IMR-90 (cell line): ENCODE measurements around the gene GSK3B. TPM values are rescaled to one million over a fixed set of nuclear protein-coding genes. Genes with fewer than 3 reads are reported as not detected.

Experiments
- ATAC-seq: fragments of 200-7000 bp; cut with Tn5 transposase; 2 replicates; pipeline ENCODE4 v1.9.1; 2020; ENCODE audit warnings: low read depth, mild to moderate bottlenecking, moderate library complexity
- BruUV-seq: library from RNA; stranded (reverse); fragments of 400-500 nt; replicated peaks from 2 replicates; lab custom pipeline; 2021; lab: Mats Ljungman, UMichigan
- CTCF ChIA-PET: fragments of 300-600 bp; formaldehyde crosslinking; extraction: SDS; loops from one replicate; lab custom pipeline; 2021; ENCODE audit warnings: antibody characterized with exemption; lab: Yijun Ruan, JAX
- POLR2A ChIA-PET: fragments of 300-600 bp; sonication (Branson Sonifier 250); formaldehyde crosslinking; loops from one replicate; lab custom pipeline; 2022; ENCODE audit warnings: antibody characterized with exemption; ENCODE audit not compliant: unreplicated experiment; lab: Charles Lee
- DNase-seq: peaks from one replicate; pipeline ENCODE4 v3.0.0; 2013
- H2AFZ ChIP-seq: replicated peaks from 2 replicates; pipeline ENCODE3; 2013; ENCODE audit warnings: low read length, mild to moderate bottlenecking; ENCODE audit not compliant: poor library complexity
- H2AK5ac ChIP-seq: 2 replicates; pipeline ENCODE4 v1.6.1; 2013; ENCODE audit warnings: low read depth, low read length, inconsistent platforms
- H2AK9ac ChIP-seq: replicated peaks from 2 replicates; pipeline ENCODE3; 2013; ENCODE audit warnings: mild to moderate bottlenecking, low read depth, low read length, moderate library complexity; ENCODE audit not compliant: poor library complexity
- H2BK120ac ChIP-seq: 2 replicates; pipeline ENCODE4 v1.6.1; 2013; ENCODE audit warnings: low read depth, low read length, inconsistent platforms
- H2BK15ac ChIP-seq: 3 replicates; pipeline ENCODE4 v1.6.1; 2013; ENCODE audit warnings: low read depth, low read length, inconsistent platforms
- H2BK20ac ChIP-seq: 2 replicates; pipeline ENCODE4 v1.6.1; 2013; ENCODE audit warnings: low read depth, mild to moderate bottlenecking, inconsistent platforms, low read length, moderate library complexity
- H2BK5ac ChIP-seq: 2 replicates; pipeline ENCODE4 v1.6.1; 2013; ENCODE audit warnings: mild to moderate bottlenecking, low read depth, low read length, inconsistent platforms; ENCODE audit not compliant: poor library complexity, severe bottlenecking
- H3K14ac ChIP-seq: replicated peaks from 2 replicates; pipeline ENCODE4 v1.6.1; 2013; ENCODE audit warnings: low read depth, low read length, inconsistent platforms
- H3K18ac ChIP-seq: 2 replicates; pipeline ENCODE4 v1.6.1; 2013; ENCODE audit warnings: low read depth, low read length, control low read depth
- H3K23ac ChIP-seq: 2 replicates; pipeline ENCODE4 v1.6.1; 2013; ENCODE audit warnings: low read depth, low read length, inconsistent platforms
- H3K27ac ChIP-seq: 2 replicates; pipeline ENCODE4 v1.5.1; 2013; ENCODE audit warnings: mild to moderate bottlenecking, control low read depth, low read length; ENCODE audit not compliant: insufficient read depth
- H3K27me3 ChIP-seq: 2 replicates; pipeline ENCODE4 v1.6.1; 2013; ENCODE audit warnings: low read length; ENCODE audit not compliant: control insufficient read depth, insufficient read depth
- H3K36me3 ChIP-seq: 2 replicates; pipeline ENCODE4 v1.6.1; 2013; ENCODE audit warnings: low read length, mixed read lengths; ENCODE audit not compliant: control insufficient read depth, insufficient read depth
- H3K4ac ChIP-seq: 2 replicates; pipeline ENCODE4 v1.6.1; 2013; ENCODE audit warnings: low read depth, low read length, inconsistent platforms
- H3K4me1 ChIP-seq: 2 replicates; pipeline ENCODE4 v1.6.1; 2013; ENCODE audit warnings: low read length, mixed read lengths; ENCODE audit not compliant: control insufficient read depth, insufficient read depth
- H3K4me2 ChIP-seq: 2 replicates; pipeline ENCODE4 v1.6.1; 2013; ENCODE audit warnings: low read depth, mild to moderate bottlenecking, control low read depth, low read length, moderate library complexity
- H3K4me3 ChIP-seq: 2 replicates; pipeline ENCODE4 v1.5.1; 2013; ENCODE audit warnings: low read depth, mild to moderate bottlenecking, control low read depth, low read length, moderate library complexity; ENCODE audit not compliant: insufficient read depth
- H3K56ac ChIP-seq: 2 replicates; pipeline ENCODE4 v1.6.1; 2013; ENCODE audit warnings: low read length, inconsistent platforms; ENCODE audit not compliant: insufficient read depth; ENCODE audit errors: extremely low read depth
- H3K79me1 ChIP-seq, 2 experiments: 2 replicates each; pipeline ENCODE4 v1.6.1; 2013; ENCODE audit warnings: low read length in 2 of 2, inconsistent platforms in 1 of 2, low read depth in 1 of 2
- H3K9ac ChIP-seq: 2 replicates; pipeline ENCODE4 v1.6.1; 2013; ENCODE audit warnings: low read depth, low read length, control low read depth
- H3K9me1 ChIP-seq: 2 replicates; pipeline ENCODE4 v1.6.1; 2013; ENCODE audit warnings: low read length, inconsistent platforms; ENCODE audit not compliant: insufficient read depth
- H3K9me3 ChIP-seq: 2 replicates; pipeline ENCODE4 v1.6.1; 2013; ENCODE audit warnings: low read length; ENCODE audit not compliant: control insufficient read depth, insufficient read depth
- H4K20me1 ChIP-seq: 2 replicates; pipeline ENCODE4 v1.6.1; 2013; ENCODE audit warnings: low read length, inconsistent platforms; ENCODE audit not compliant: insufficient read depth
- H4K5ac ChIP-seq: 2 replicates; pipeline ENCODE4 v1.6.1; 2013; ENCODE audit warnings: mild to moderate bottlenecking, low read depth, low read length, control low read depth
- H4K8ac ChIP-seq, 2 experiments: 2 replicates each; pipeline ENCODE4 v1.6.1; 2013; ENCODE audit warnings: low read depth in 2 of 2, low read length in 2 of 2, control low read depth in 1 of 2, inconsistent platforms in 1 of 2
- H4K91ac ChIP-seq: 2 replicates; pipeline ENCODE4 v1.6.1; 2013; ENCODE audit warnings: low read depth, low read length, inconsistent platforms; ENCODE audit not compliant: insufficient read depth
- BHLHE40 ChIP-seq: fragments of 150-350 bp; IDR thresholded peaks from 2 replicates; pipeline ENCODE4 v1.6.1; 2016; ENCODE audit warnings: mild to moderate bottlenecking, low read depth, low read length
- CEBPB ChIP-seq: IDR thresholded peaks from 2 replicates; pipeline ENCODE4 v1.6.1; 2012; ENCODE audit warnings: low read depth, low read length, improper control_type of control experiment
- CHD1 ChIP-seq: IDR thresholded peaks from 2 replicates; pipeline ENCODE4 v1.6.1; 2012; ENCODE audit warnings: low read depth, low read length, improper control_type of control experiment
- MAFK ChIP-seq: IDR thresholded peaks from 2 replicates; pipeline ENCODE4 v1.6.1; 2012; ENCODE audit warnings: low read depth, low read length, improper control_type of control experiment
- MXI1 ChIP-seq: IDR thresholded peaks from 2 replicates; pipeline ENCODE4 v1.6.1; 2012; ENCODE audit warnings: low read depth, mild to moderate bottlenecking, low read length, moderate library complexity, borderline replicate concordance
- NFE2L2 ChIP-seq: fragments of 150-350 bp; IDR thresholded peaks from 2 replicates; pipeline ENCODE4 v1.6.1; 2016; ENCODE audit warnings: low read depth, mild to moderate bottlenecking, low read length
- POLR2A ChIP-seq: IDR thresholded peaks from 2 replicates; pipeline ENCODE4 v1.6.1; 2012; ENCODE audit warnings: mild to moderate bottlenecking, low read depth, low read length
- RCOR1 ChIP-seq: IDR thresholded peaks from 2 replicates; pipeline ENCODE4 v1.6.1; 2012; ENCODE audit warnings: mild to moderate bottlenecking, low read length, improper control_type of control experiment; ENCODE audit not compliant: insufficient replicate concordance
- RFX5 ChIP-seq: IDR thresholded peaks from 2 replicates; pipeline ENCODE4 v1.8.0; 2012; ENCODE audit warnings: low read depth, mild to moderate bottlenecking, low read length, moderate library complexity
- WGBS, 2 experiments: methylation state at CpG; one replicate each; pipeline versions ENCODE4 v1.1.5 to v1.1.7; 2013; ENCODE audit warnings: missing lambda C conversion rate in 2 of 2; ENCODE audit not compliant: insufficient read length in 1 of 2; ENCODE audit errors: extremely low coverage in 2 of 2; 5-methylcytosine and 5-hydroxymethylcytosine counted together
- dilution Hi-C: fragments of 300-500 bp; cut with HindIII; formaldehyde crosslinking; loops from one replicate; pipeline ENCODE4 v1.14.3; 2018; ENCODE audit warnings: low sequenced_read_pairs; ENCODE audit not compliant: unreplicated experiment
- in situ Hi-C: fragments of 300-500 bp; cut with MboI; formaldehyde crosslinking; loops from 3 replicates; pipeline ENCODE4 v1.14.3; 2019; ENCODE audit warnings: low sequenced_read_pairs, inconsistent platforms, mixed read lengths
- intact Hi-C: fragments of 100-400 bp; cut with micrococcal nuclease; formaldehyde crosslinking; loops from 2 replicates; pipeline ENCODE4 v1.10.0; 2022
- polyA plus RNA-seq, 3 experiments: library from polyadenylated mRNA; depleted of rRNA; stranded (reverse); fragments of >200 nt; gene quantifications; 2 replicates each; pipeline ENCODE4 v1.2.3, GENCODE V29; 2012; ENCODE audit warnings: low replicate concordance in 1 of 3
- total RNA-seq: library from RNA; depleted of rRNA; stranded (reverse); fragments of >200 nt; gene quantifications from 2 replicates; pipeline ENCODE4 v1.2.3, GENCODE V29; 2012
- TF ChIP-seq, protein P1 (sequence below): conservative IDR thresholded peaks from 2 replicates; pipeline ENCODE4 v1.5.1; 2012; ENCODE audit warnings: mild to moderate bottlenecking, low read depth, low read length, improper control_type of control experiment
- TF ChIP-seq, protein P2 (sequence below): fragments of 150-350 bp; IDR thresholded peaks from 2 replicates; pipeline ENCODE4 v1.6.1; 2016; ENCODE audit warnings: low read depth, mild to moderate bottlenecking, low read length, moderate library complexity, borderline replicate concordance

GSK3B gene
- total and polyA plus RNA-seq, 2 of the 4 experiments (the other 2 are of a cell fraction): 19.2 to 33.2 TPM

DNA sequence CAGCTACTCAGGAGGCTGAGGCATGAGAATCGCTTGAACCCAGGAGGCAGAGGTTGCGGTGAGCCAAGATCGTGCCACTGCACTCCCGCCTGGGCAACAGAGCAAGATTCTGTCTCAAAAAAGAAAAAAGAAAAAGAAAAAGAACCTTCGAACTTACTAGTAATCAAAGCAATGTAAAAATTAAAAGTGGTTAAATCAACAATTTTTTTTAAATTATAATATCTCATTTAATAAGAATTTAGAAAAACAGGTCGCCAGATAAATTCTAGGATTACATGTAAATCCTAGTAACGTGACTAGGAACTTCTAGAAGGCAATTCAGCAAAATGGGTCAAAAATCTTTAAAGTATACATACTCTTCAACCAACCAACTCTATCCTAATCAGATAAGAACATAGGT lies 37.2 kb downstream of the GSK3B start:
- Histone ChIP-seq H3K4ac (no peak overlapping the region), H2AK5ac (no peak overlapping the region), H3K36me3 (no peaks in the 10 kb centered on the region), H4K91ac (no peak overlapping the region), H3K4me1 (no peaks in the 10 kb centered on the region), H3K23ac (no peak overlapping the region), H3K27me3 (no peaks in the 10 kb centered on the region), H2AFZ (no peak overlapping the region), H3K4me2 (no peak overlapping the region), H3K56ac (no peak overlapping the region), H4K8ac (no peak overlapping the region), H3K14ac (no peak overlapping the region), H3K27ac (no peak overlapping the region), H2BK5ac (no peak overlapping the region), H3K9me3 (no peaks in the 10 kb centered on the region), H2BK15ac (no peak overlapping the region), H3K18ac (no peak overlapping the region), H3K9ac (no peak overlapping the region), H3K9me1 (peaks cover 3% of the 10 kb centered on the region; the same call in 1 of the 2 replicates), H4K5ac (no peak overlapping the region), H4K20me1 (peaks cover 76% of the 10 kb centered on the region), H3K79me1 (peaks cover 25 to 63% of the 10 kb centered on the region in 2 experiments), H2BK20ac (no peak overlapping the region), H3K4me3 (no peak overlapping the region), H2BK120ac (no peak overlapping the region), H2AK9ac (no peak overlapping the region)
- POLR2A ChIA-PET: no interaction called here
- dilution Hi-C loops (no loop called here), intact Hi-C loops (no loop called here), in situ Hi-C loops (no loop called here)
- no peak for DNase-seq
- no peak for ATAC-seq
- CTCF ChIA-PET: no interaction called here
- BruUV-seq: no TSS peak
- TF ChIP-seq MAFK (no peak), MXI1 (no peak), RCOR1 (no peak), POLR2A (no peak), CHD1 (no peak), NFE2L2 (no peak), CEBPB (no peak), RFX5 (no peak), BHLHE40 (no peak)
- TF ChIP-seq, protein P1, sequence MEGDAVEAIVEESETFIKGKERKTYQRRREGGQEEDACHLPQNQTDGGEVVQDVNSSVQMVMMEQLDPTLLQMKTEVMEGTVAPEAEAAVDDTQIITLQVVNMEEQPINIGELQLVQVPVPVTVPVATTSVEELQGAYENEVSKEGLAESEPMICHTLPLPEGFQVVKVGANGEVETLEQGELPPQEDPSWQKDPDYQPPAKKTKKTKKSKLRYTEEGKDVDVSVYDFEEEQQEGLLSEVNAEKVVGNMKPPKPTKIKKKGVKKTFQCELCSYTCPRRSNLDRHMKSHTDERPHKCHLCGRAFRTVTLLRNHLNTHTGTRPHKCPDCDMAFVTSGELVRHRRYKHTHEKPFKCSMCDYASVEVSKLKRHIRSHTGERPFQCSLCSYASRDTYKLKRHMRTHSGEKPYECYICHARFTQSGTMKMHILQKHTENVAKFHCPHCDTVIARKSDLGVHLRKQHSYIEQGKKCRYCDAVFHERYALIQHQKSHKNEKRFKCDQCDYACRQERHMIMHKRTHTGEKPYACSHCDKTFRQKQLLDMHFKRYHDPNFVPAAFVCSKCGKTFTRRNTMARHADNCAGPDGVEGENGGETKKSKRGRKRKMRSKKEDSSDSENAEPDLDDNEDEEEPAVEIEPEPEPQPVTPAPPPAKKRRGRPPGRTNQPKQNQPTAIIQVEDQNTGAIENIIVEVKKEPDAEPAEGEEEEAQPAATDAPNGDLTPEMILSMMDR: no peak
- TF ChIP-seq, protein P2, sequence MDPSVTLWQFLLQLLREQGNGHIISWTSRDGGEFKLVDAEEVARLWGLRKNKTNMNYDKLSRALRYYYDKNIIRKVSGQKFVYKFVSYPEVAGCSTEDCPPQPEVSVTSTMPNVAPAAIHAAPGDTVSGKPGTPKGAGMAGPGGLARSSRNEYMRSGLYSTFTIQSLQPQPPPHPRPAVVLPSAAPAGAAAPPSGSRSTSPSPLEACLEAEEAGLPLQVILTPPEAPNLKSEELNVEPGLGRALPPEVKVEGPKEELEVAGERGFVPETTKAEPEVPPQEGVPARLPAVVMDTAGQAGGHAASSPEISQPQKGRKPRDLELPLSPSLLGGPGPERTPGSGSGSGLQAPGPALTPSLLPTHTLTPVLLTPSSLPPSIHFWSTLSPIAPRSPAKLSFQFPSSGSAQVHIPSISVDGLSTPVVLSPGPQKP: no peak
- WGBS, 2 experiments: 100% methylated on average over 1 of the region's 7 CpGs; no CpG with 5 or more reads in 1 of the 2 experiments
